Body of pancreas (tissue), 4 donors: ENCODE measurements around the gene PCSK2. TPM values are rescaled to one million over a fixed set of nuclear protein-coding genes. Genes with fewer than 3 reads are reported as not detected.

Source experiments
- ATAC-seq: fragments of 150-250 bp; one replicate; pipeline ENCODE4 v1.9.1; 2016
- DNase-seq, 4 donors: peaks; one replicate each; pipeline ENCODE4 v3.0.0-alpha.2; 2019
- H3K27ac ChIP-seq, 4 donors: fragments of 200-600 bp; sonication (generic); 1 replicate in 3 of 4; 2 replicates in 1 of 4; pipeline versions ENCODE4 v1.5.1 to v1.6.1; 2016 to 2019; ENCODE audit warnings: mild to moderate bottlenecking in 1 of 4, mixed read lengths in 1 of 4, moderate library complexity in 1 of 4
- H3K27me3 ChIP-seq, 2 donors: fragments of 200-600 bp; sonication (generic); one replicate each; pipeline ENCODE4 v1.6.0; 2016; ENCODE audit warnings: mild to moderate bottlenecking in 1 of 2
- H3K36me3 ChIP-seq, 2 donors: fragments of 200-600 bp; sonication (generic); replicated peaks in 1 of 2; 2 replicates each; pipeline ENCODE4 v1.5.1; 2016; ENCODE audit warnings: low read depth in 2 of 2; ENCODE audit not compliant: insufficient read depth in 1 of 2
- H3K4me1 ChIP-seq: fragments of 200-600 bp; sonication (generic); one replicate; pipeline ENCODE4 v1.6.0; 2016
- H3K4me3 ChIP-seq, 2 donors: fragments of 200-600 bp; sonication (generic); 1 replicate in 1 of 2; 2 replicates in 1 of 2; pipeline ENCODE4 v1.5.1; 2016 to 2019
- H3K9me3 ChIP-seq, 3 donors: fragments of 200-600 bp; sonication (generic); 1 replicate in 2 of 3; 2 replicates in 1 of 3; pipeline ENCODE4 v1.5.1; 2016
- POLR2A ChIP-seq, 3 donors: fragments of 450-650 bp; IDR thresholded peaks; one replicate each; pipeline ENCODE4 v1.6.1; 2016; ENCODE audit warnings: antibody characterized with exemption in 3 of 3, mild to moderate bottlenecking in 2 of 3
- WGBS, 2 donors: methylation state at CpG; one replicate each; pipeline ENCODE4 v1.1.5; 2017; 5-methylcytosine and 5-hydroxymethylcytosine counted together
- intact Hi-C: fragments of 100-400 bp; cut with DNase I; formaldehyde crosslinking; loops from one replicate; pipeline ENCODE4 v1.15.1; 2023
- total RNA-seq, 2 donors: library from RNA; depleted of rRNA; stranded (reverse); fragments of >200 nt; gene quantifications; one replicate each; pipeline ENCODE4 v1.1.0, GENCODE V29; 2016
- TF ChIP-seq, protein P1 (sequence below), 7 experiments: fragments of 450-650 bp in 4 of 7; fragments of 200-600 bp in 3 of 7; sonication (generic) in 3 of 7; IDR thresholded peaks; one replicate each; pipeline ENCODE4 v1.5.1; 2016 to 2019; ENCODE audit warnings: antibody characterized with exemption in 7 of 7

Gene PCSK2
- total RNA-seq, 2 donors from 2014 or later: 3.3 to 7.0 TPM

DNA sequence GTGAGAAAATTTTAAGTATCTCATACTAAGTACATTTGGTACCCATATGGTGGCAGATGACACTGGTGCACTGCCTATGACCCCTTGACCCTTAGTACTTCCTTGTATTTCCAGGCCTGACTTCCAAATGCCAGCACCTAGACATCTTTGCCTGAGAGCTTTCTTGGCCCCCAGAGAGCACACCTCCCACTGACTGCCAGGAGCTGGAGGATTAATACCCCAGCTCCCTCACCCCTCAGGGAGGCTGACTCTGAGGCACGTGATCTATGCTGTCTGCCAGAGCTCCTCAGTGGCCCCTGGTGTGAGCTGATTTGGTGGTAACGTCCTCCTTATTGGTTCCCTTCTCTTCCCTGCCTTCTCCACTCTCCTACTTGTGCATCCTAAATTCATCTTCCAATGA, 266.3 kb downstream of the PCSK2 start:
- TF ChIP-seq POLR2A (IDR thresholded peaks at IDR 0.05): no peak
- TF ChIP-seq, protein P1, sequence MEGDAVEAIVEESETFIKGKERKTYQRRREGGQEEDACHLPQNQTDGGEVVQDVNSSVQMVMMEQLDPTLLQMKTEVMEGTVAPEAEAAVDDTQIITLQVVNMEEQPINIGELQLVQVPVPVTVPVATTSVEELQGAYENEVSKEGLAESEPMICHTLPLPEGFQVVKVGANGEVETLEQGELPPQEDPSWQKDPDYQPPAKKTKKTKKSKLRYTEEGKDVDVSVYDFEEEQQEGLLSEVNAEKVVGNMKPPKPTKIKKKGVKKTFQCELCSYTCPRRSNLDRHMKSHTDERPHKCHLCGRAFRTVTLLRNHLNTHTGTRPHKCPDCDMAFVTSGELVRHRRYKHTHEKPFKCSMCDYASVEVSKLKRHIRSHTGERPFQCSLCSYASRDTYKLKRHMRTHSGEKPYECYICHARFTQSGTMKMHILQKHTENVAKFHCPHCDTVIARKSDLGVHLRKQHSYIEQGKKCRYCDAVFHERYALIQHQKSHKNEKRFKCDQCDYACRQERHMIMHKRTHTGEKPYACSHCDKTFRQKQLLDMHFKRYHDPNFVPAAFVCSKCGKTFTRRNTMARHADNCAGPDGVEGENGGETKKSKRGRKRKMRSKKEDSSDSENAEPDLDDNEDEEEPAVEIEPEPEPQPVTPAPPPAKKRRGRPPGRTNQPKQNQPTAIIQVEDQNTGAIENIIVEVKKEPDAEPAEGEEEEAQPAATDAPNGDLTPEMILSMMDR (IDR thresholded peaks at IDR 0.05): no peak

DNA sequence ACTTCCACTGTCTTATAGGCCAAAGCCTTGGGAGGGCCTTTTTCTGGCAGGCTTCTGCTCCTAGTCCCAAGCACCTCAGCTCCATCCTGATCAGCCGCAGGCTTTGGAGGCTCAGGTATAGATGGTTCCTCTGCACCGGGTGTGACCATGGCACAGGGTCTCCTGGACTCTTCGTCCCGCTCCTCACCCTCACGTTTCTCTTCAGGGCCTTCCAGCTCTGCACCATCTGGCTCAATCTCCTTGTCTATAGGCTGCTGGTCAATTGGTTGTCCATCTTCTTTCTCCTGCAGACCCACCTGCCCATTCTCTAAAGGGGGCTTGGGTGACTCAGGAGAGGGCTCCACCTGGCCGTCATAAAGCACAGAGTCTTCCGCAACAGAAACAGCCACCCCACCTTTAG, 267.4 kb downstream of the PCSK2 start:
- intact Hi-C loops: no loop called here
- Histone ChIP-seq H3K27ac (no peak overlapping the region), H3K36me3 (no peaks in the 10 kb centered on the region), H3K27me3 (no peaks in the 10 kb centered on the region), H3K9me3 (no peaks in the 10 kb centered on the region), H3K4me3 (no peak overlapping the region), H3K4me1 (no peaks in the 10 kb centered on the region)
- ATAC-seq (no peak), DNase-seq (no peak)
- TF ChIP-seq POLR2A (IDR thresholded peaks at IDR 0.05): no peak
- TF ChIP-seq, protein P1 (IDR thresholded peaks at IDR 0.05): no peak
- WGBS, 2 donors: 94% methylated on average over 7 of the region's 7 CpGs

More for the DNA sequence above, 266.3 kb downstream of the PCSK2 start:
- Histone ChIP-seq H3K36me3 (no peaks in the 10 kb centered on the region), H3K27ac (no peak overlapping the region), H3K4me3 (no peak overlapping the region), H3K27me3 (no peaks in the 10 kb centered on the region), H3K9me3 (no peaks in the 10 kb centered on the region), H3K4me1 (no peaks in the 10 kb centered on the region)
- ATAC-seq (no peak), DNase-seq (no peak)
- intact Hi-C loops: no loop called here
- WGBS, 2 donors: 67 to 81% methylated on average over 2 of the region's 2 CpGs

DNA sequence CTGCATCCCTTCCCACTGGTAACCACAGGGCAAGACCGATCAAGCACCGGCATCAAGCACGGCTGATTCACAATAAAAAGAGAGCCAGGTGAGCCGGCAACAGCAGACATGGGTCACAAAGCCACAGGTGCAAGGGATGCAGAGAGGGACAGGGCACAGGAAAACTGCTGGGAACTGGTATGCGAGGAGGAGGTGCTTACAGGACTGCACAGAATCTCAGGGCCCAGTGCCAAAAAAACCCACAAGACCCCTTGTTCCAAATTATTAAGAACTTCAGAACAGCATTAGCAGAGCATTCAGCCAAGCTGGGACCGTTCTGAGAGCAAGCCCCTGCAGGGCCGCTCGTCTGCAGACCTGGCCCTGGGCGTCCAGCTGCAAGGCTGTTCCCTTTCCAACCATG, 269.0 kb downstream of the PCSK2 start:
- Histone ChIP-seq H3K36me3 (no peaks in the 10 kb centered on the region), H3K27ac (no peak overlapping the region), H3K27me3 (no peaks in the 10 kb centered on the region), H3K4me3 (no peak overlapping the region), H3K4me1 (no peaks in the 10 kb centered on the region), H3K9me3 (no peaks in the 10 kb centered on the region)
- DNase-seq (no peak), ATAC-seq (no peak)
- 85 to 94% methylated on average over 9 of the region's 9 CpGs for WGBS, 2 donors
- intact Hi-C loops: no loop called here
- TF ChIP-seq, protein P1 (IDR thresholded peaks at IDR 0.05): no peak
- no peak for TF ChIP-seq POLR2A (IDR thresholded peaks at IDR 0.05)

DNA sequence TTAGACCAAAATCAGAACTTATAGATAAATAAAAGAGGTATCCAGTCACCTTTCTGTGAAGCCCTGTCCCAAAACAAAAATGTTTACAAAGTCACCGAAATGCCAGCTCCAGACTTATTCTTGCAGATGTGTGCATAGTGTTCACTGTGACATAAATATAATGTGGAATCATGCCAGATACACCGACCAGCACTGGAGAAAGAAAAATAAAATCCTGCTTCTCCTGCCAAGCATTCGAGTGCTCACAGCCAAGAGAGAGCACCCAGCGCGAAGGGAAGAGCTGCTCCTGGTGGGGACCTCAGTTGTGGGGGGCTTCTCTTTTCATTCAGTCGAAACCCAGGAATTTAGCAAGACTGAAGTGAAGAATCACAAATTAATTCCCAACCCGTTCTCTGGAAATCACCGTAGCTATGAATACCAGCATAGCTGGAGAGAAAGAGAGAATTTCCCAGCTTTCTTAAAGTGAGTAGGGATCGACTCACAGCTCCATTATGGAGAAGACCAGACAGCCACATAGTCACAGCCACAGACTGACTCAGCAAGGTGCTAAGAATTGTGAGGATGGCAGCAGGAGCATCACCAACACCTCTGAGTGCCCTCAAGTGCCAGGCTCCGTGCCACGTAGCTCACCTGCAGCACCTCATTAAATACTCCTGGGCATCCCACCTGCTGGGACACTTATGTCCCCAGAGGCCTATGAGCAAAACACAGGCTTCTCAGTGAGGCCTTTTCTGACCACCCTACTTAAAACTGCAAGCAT, 271.2 kb downstream of the PCSK2 start:
- DNase-seq (no peak), ATAC-seq (no peak)
- H3K27me3 ChIP-seq: no peaks in the 10 kb centered on the region
- no peak overlapping the region for H3K27ac ChIP-seq
- WGBS, 2 donors: 36 to 50% methylated on average over 11 of the region's 11 CpGs
- no peaks in the 10 kb centered on the region for H3K36me3 ChIP-seq
- H3K9me3 ChIP-seq: no peaks in the 10 kb centered on the region
- TF ChIP-seq POLR2A (IDR thresholded peaks at IDR 0.05): no peak
- TF ChIP-seq, protein P1 (IDR thresholded peaks at IDR 0.05): no peak
- H3K4me3 ChIP-seq: no peak overlapping the region
- intact Hi-C loops: no loop called here
- H3K4me1 ChIP-seq: no peaks in the 10 kb centered on the region

DNA sequence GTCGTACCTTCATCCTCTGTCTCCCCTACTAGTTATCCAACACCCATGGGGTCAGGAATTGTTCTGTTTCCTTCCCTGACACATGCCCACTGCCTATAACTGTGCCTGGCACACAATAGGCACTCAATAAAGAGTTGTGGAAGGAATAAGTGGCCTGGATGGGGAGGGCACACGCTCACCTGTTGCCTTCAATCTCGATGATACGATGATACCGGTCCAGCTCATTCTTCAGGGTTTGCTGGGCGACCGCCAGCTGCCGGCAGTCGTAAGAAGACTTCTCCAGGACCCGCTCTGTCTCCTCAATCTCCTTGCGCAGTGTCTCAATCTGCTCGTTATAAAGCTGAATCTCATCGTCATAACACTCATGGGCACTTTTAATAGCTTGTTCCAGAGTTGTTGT, 271.8 kb downstream of the PCSK2 start:
- intact Hi-C loops: no loop called here
- Histone ChIP-seq H3K27me3 (no peaks in the 10 kb centered on the region), H3K36me3 (no peaks in the 10 kb centered on the region), H3K9me3 (no peaks in the 10 kb centered on the region), H3K4me3 (no peak overlapping the region), H3K27ac (no peak overlapping the region), H3K4me1 (no peaks in the 10 kb centered on the region)
- WGBS, 2 donors: 89 to 95% methylated on average over 13 of the region's 13 CpGs
- ATAC-seq (no peak), DNase-seq (no peak)
- TF ChIP-seq POLR2A (IDR thresholded peaks at IDR 0.05): no peak
- TF ChIP-seq, protein P1 (IDR thresholded peaks at IDR 0.05): no peak
